Measurements from ENCODE around the gene CORT. TPM values are rescaled to one million over a fixed set of nuclear protein-coding genes. Genes with fewer than 3 reads are reported as not detected.
A peak's percentile ranks its signal among the peaks of the same experiment; 100 is the strongest.
"Not testable (repeated sequence)": the region's sequence is repeated elsewhere in the genome, so short reads cannot be mapped to it uniquely, and the experiment has no call there.

The CORT gene
- total RNA-seq, 5 donors from 2014 or later (not counting 1 experiment from before 2014, with no cell fraction given), result 0.40 to 0.55 (median 0.43) TPM; not detected in 2

DNA sequence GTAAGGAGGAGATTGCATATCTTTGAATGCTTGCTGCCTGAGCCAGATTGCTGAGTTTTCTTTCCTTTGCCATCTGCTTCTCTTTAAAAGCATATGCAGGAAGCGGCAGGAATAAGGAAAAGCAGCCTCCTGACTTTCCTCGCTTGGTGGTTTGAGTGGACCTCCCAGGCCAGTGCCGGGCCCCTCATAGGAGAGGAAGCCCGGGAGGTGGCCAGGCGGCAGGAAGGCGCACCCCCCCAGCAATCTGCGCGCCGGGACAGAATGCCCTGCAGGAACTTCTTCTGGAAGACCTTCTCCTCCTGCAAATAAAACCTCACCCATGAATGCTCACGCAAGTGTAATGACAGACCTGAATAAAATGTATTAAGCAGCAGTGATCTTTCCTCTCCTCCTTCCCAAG, 1.5 kb downstream of the CORT start:
- ATAC-seq (replicated peaks in 1 of 4) (no peak), DNase-seq (no peak)
- 30% methylated on average over 4 of the region's 10 CpGs for WGBS (ENCODE audit: insufficient coverage)
- Histone ChIP-seq H3K27ac (ENCODE audit: low read length) (no peak overlapping the region), H3K9me3 (no peaks in the 10 kb centered on the region), H3K4me3 (ENCODE audit: control insufficient read depth in 1 of 2, extremely low read depth in 1 of 2, low read length in 1 of 2) (no peak overlapping the region), H3K27me3 (replicated peaks in 1 of 2; ENCODE audit: control insufficient read depth in 2 of 2, extremely low read depth in 1 of 2, insufficient read depth in 2 of 2, low read length in 1 of 2) (peaks cover 0 to 10% of the 10 kb centered on the region in 2 experiments), H3K4me1 (ENCODE audit: control insufficient read depth in 1 of 2, extremely low read depth in 1 of 2, insufficient read depth in 2 of 2, low read length in 2 of 2) (no peaks in the 10 kb centered on the region), H3K36me3 (ENCODE audit: control insufficient read depth in 2 of 2, extremely low read depth in 1 of 2, insufficient read depth in 1 of 2, low read length in 1 of 2) (no peaks in the 10 kb centered on the region)
- CTCF ChIA-PET, result interaction anchor here in 1 of 2 donors (0.9 kb wide), 1 partner anchor 9 kb away, joined by 3 read pairs; no protein-coding TSS in a partner anchor
- H3K4me3 Mint-ChIP-seq, result no peak overlapping the region
- H3K9me3 Mint-ChIP-seq, result no peaks in the 10 kb centered on the region
- no peak overlapping the region for H3K27ac Mint-ChIP-seq
- POLR2A ChIA-PET, result no interaction called here
- H3K27me3 Mint-ChIP-seq, result peaks cover 0 to 3% of the 10 kb centered on the region in 2 donors
- H3K36me3 Mint-ChIP-seq, result peaks cover 5% of the 10 kb centered on the region
- no peaks in the 10 kb centered on the region for H3K4me1 Mint-ChIP-seq

DNA sequence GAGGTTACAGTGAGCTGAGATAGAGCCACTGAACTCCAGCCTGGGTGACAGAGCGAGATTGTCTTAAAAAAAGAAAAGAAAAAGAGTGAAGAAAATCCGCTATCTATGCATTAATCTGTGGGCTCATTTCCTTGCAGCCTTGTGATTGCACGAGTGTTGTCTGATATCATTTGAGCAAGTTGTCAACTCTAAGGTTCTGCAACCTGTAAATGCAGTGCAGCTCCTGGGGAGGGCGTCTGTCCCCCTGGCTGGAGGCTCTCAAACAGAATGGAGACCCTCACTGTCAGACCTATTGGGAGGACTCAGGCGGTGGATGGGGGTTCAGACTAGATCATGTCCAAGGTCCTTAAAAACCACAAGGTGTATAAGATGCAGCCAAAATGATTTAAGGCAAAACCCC, 6.2 kb downstream of the CORT start:
- H3K27me3 Mint-ChIP-seq, result no peaks in the 10 kb centered on the region
- no peak overlapping the region for H3K4me3 Mint-ChIP-seq
- peaks cover 4% of the 10 kb centered on the region for H3K36me3 Mint-ChIP-seq
- Histone ChIP-seq H3K27ac (ENCODE audit: low read length) (no peak overlapping the region), H3K36me3 (ENCODE audit: control insufficient read depth in 2 of 2, extremely low read depth in 1 of 2, insufficient read depth in 1 of 2, low read length in 1 of 2) (peaks cover 0 to 4% of the 10 kb centered on the region in 2 donors), H3K4me1 (ENCODE audit: control insufficient read depth in 1 of 2, extremely low read depth in 1 of 2, insufficient read depth in 2 of 2, low read length in 2 of 2) (peaks cover 0 to 6% of the 10 kb centered on the region in 2 experiments), H3K4me3 (ENCODE audit: control insufficient read depth in 1 of 2, extremely low read depth in 1 of 2, low read length in 1 of 2) (no peak overlapping the region), H3K27me3 (replicated peaks in 1 of 2; ENCODE audit: control insufficient read depth in 2 of 2, extremely low read depth in 1 of 2, insufficient read depth in 2 of 2, low read length in 1 of 2) (no peaks in the 10 kb centered on the region), H3K9me3 (no peaks in the 10 kb centered on the region)
- H3K27ac Mint-ChIP-seq, result no peak overlapping the region
- CTCF ChIA-PET, result interaction anchor here (0.6 to 1.3 kb wide), 4 partner anchors 26 to 549 kb away, joined by 3 to 5 read pairs (median 4); partner anchors contain the start of gene CENPS (in 1 of the 2)
- ATAC-seq (replicated peaks in 1 of 4) (no peak), DNase-seq (no peak)
- H3K4me1 Mint-ChIP-seq, result peaks cover 0 to 11% (median 10%) of the 10 kb centered on the region in 3 donors
- H3K9me3 Mint-ChIP-seq, result no peaks in the 10 kb centered on the region
- POLR2A ChIA-PET, result interaction anchor here in 1 of 2 donors (0.6 kb wide), 2 partner anchors 236 to 486 kb away, joined by 6 to 7 read pairs; no protein-coding TSS in a partner anchor
- 72% methylated on average over 2 of the region's 5 CpGs for WGBS (ENCODE audit: insufficient coverage)

DNA sequence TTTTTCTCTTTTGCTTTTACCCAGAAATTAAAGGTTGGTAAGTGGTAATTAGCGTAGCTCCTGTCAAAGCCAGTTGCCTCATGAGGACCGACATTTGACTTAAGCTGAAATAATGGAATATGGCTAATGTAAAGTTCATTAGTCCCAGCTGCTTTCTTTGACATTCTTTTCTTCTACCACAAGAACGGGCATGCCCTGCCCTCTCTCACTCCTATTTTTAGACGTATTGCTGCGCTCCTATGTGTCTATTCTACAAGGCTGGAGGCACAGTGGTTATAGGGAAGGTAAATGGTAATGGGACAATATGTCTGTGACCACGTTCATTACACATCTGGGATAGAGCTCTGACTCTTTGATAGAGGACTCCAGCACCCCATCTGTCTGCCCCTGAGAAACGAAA, 6.8 kb downstream of the CORT start:
- ATAC-seq (replicated peaks in 1 of 4) (no peak), DNase-seq (no peak)
- no peaks in the 10 kb centered on the region for H3K27me3 Mint-ChIP-seq
- ChIA-PET CTCF (interaction anchor here (0.6 to 1.3 kb wide), 4 partner anchors 27 to 550 kb away, joined by 3 to 5 read pairs (median 4); partner anchors contain the start of gene CENPS (in 1 of the 2)), POLR2A (interaction anchor here in 1 of 2 donors (0.6 kb wide), 2 partner anchors 237 to 487 kb away, joined by 6 to 7 read pairs; no protein-coding TSS in a partner anchor)
- Histone ChIP-seq H3K27ac (ENCODE audit: low read length) (no peak overlapping the region), H3K9me3 (no peaks in the 10 kb centered on the region), H3K36me3 (ENCODE audit: control insufficient read depth in 2 of 2, extremely low read depth in 1 of 2, insufficient read depth in 1 of 2, low read length in 1 of 2) (peaks cover 0 to 10% of the 10 kb centered on the region in 2 donors), H3K27me3 (replicated peaks in 1 of 2; ENCODE audit: control insufficient read depth in 2 of 2, extremely low read depth in 1 of 2, insufficient read depth in 2 of 2, low read length in 1 of 2) (no peaks in the 10 kb centered on the region), H3K4me1 (ENCODE audit: control insufficient read depth in 1 of 2, extremely low read depth in 1 of 2, insufficient read depth in 2 of 2, low read length in 2 of 2) (peaks cover 0 to 6% of the 10 kb centered on the region in 2 experiments), H3K4me3 (ENCODE audit: control insufficient read depth in 1 of 2, extremely low read depth in 1 of 2, low read length in 1 of 2) (no peak overlapping the region)
- no peak overlapping the region for H3K4me3 Mint-ChIP-seq
- H3K9me3 Mint-ChIP-seq, result no peaks in the 10 kb centered on the region
- H3K27ac Mint-ChIP-seq, result no peak overlapping the region
- WGBS (ENCODE audit: insufficient coverage), result no CpG with 5 or more reads among the region's 7 CpGs
- peaks cover 10% of the 10 kb centered on the region for H3K36me3 Mint-ChIP-seq
- H3K4me1 Mint-ChIP-seq, result peaks cover 0 to 11% (median 10%) of the 10 kb centered on the region in 3 donors

DNA sequence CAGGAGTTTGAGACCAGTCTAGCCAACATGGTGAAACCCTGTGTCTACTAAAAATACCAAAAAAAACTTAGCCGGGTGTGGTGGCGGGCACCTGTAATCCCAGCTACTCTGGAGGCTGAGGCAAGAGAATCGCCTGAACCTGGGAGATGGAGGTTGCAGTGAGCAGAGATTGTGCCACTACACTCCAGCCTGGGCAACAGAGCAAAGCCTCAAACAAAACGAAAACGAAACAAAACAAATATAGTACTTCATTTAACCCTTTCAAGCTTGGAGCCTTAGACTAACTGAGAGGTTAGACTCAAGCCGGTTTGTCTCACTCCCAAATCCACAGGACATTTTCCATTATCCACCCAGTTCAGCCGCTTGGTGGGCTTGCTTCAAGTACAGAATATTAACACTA, 7.6 kb downstream of the CORT start:
- peaks cover 11% of the 10 kb centered on the region for H3K36me3 Mint-ChIP-seq
- DNase-seq; CTCF ChIA-PET; H3K9me3 ChIP-seq; H3K4me3 Mint-ChIP-seq; POLR2A ChIA-PET; H3K27me3 ChIP-seq (replicated peaks in 1 of 2; ENCODE audit: control insufficient read depth in 2 of 2, extremely low read depth in 1 of 2, insufficient read depth in 2 of 2, low read length in 1 of 2); H3K27me3 Mint-ChIP-seq; H3K4me3 ChIP-seq (ENCODE audit: control insufficient read depth in 1 of 2, extremely low read depth in 1 of 2, low read length in 1 of 2); ATAC-seq (replicated peaks in 1 of 4); H3K4me1 ChIP-seq (ENCODE audit: control insufficient read depth in 1 of 2, extremely low read depth in 1 of 2, insufficient read depth in 2 of 2, low read length in 2 of 2); H3K27ac ChIP-seq (ENCODE audit: low read length); H3K9me3 Mint-ChIP-seq: not testable (repeated sequence)
- WGBS (ENCODE audit: insufficient coverage), result 67% methylated on average over 1 of the region's 7 CpGs
- H3K36me3 ChIP-seq (ENCODE audit: control insufficient read depth in 2 of 2, extremely low read depth in 1 of 2, insufficient read depth in 1 of 2, low read length in 1 of 2), result peaks cover 0 to 13% of the 10 kb centered on the region in 2 donors
- peak overlapping the region in 1 of 2 donors; percentile 34 for H3K27ac Mint-ChIP-seq
- H3K4me1 Mint-ChIP-seq, result peaks cover 0 to 11% (median 10%) of the 10 kb centered on the region in 3 donors

DNA sequence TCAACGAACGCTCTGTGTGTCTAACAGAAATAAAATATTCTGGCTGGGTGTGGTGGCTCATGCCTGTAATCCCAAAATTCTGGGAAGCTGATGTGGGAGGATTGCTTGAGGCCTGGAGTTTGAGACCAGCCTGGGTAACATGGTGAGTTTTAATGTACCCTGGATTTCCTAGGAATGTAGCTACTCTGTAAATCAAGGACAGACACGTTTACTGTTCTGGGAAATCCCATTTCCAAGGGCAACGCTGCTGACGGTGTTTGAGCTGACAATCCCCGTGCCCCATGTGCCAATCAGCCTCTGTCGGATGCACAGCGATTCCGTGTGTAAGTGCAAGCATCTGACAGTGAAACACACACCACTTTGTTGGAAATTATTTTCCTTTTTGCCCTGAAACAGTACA, 8.0 kb downstream of the CORT start:
- Histone ChIP-seq H3K4me1 (ENCODE audit: control insufficient read depth in 1 of 2, extremely low read depth in 1 of 2, insufficient read depth in 2 of 2, low read length in 2 of 2) (peaks cover 0 to 6% of the 10 kb centered on the region in 2 experiments), H3K27me3 (replicated peaks in 1 of 2; ENCODE audit: control insufficient read depth in 2 of 2, extremely low read depth in 1 of 2, insufficient read depth in 2 of 2, low read length in 1 of 2) (no peaks in the 10 kb centered on the region), H3K27ac (ENCODE audit: low read length) (no peak overlapping the region), H3K36me3 (ENCODE audit: control insufficient read depth in 2 of 2, extremely low read depth in 1 of 2, insufficient read depth in 1 of 2, low read length in 1 of 2) (peaks cover 0 to 17% of the 10 kb centered on the region in 2 donors), H3K9me3 (no peaks in the 10 kb centered on the region), H3K4me3 (ENCODE audit: control insufficient read depth in 1 of 2, extremely low read depth in 1 of 2, low read length in 1 of 2) (no peak overlapping the region)
- 95% methylated on average over 9 of the region's 9 CpGs for WGBS (ENCODE audit: insufficient coverage)
- H3K4me3 Mint-ChIP-seq, result no peak overlapping the region
- H3K27ac Mint-ChIP-seq, result peak overlapping the region in 1 of 2 donors; percentile 17
- H3K36me3 Mint-ChIP-seq, result peaks cover 15% of the 10 kb centered on the region
- DNase-seq (no peak), ATAC-seq (replicated peaks in 1 of 4) (no peak)
- H3K4me1 Mint-ChIP-seq, result peaks cover 0 to 11% (median 10%) of the 10 kb centered on the region in 3 donors
- CTCF ChIA-PET, result no interaction called here
- no peaks in the 10 kb centered on the region for H3K27me3 Mint-ChIP-seq
- POLR2A ChIA-PET, result interaction anchor here in 1 of 2 donors (0.6 kb wide), 1 partner anchor 38 kb away, joined by 4 read pairs; no protein-coding TSS in a partner anchor
- H3K9me3 Mint-ChIP-seq, result no peaks in the 10 kb centered on the region

DNA sequence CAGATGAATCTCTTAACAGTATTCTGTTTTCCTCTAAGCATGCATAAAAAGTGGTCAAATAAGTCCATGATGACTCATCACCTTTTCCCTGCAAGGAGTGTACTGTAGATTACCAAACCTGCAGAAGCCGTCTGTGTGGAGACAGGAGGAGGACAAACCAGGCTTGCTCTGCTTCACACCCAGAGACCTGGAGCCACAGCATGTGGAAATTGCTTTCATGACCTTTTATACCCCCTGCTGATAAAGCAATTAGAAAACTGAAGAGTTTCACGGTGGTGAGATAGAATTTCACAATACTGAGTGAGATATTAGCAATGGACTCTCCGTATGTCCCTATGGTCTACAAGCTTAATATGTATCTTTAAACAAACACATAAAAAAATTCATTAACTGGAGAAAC, 9.4 kb downstream of the CORT start:
- DNase-seq (no peak), ATAC-seq (replicated peaks in 1 of 4) (no peak)
- no peak overlapping the region for H3K4me3 ChIP-seq (ENCODE audit: control insufficient read depth in 1 of 2, extremely low read depth in 1 of 2, low read length in 1 of 2)
- H3K4me1 ChIP-seq (ENCODE audit: control insufficient read depth in 1 of 2, extremely low read depth in 1 of 2, insufficient read depth in 2 of 2, low read length in 2 of 2), result peaks cover 0 to 6% of the 10 kb centered on the region in 2 experiments
- H3K27me3 ChIP-seq (replicated peaks in 1 of 2; ENCODE audit: control insufficient read depth in 2 of 2, extremely low read depth in 1 of 2, insufficient read depth in 2 of 2, low read length in 1 of 2), result no peaks in the 10 kb centered on the region
- H3K36me3 ChIP-seq (ENCODE audit: control insufficient read depth in 2 of 2, extremely low read depth in 1 of 2, insufficient read depth in 1 of 2, low read length in 1 of 2), result peaks cover 0 to 24% of the 10 kb centered on the region in 2 donors
- no peaks in the 10 kb centered on the region for H3K9me3 ChIP-seq
- CTCF ChIA-PET, result no interaction called here
- no peak overlapping the region for H3K4me3 Mint-ChIP-seq
- no peaks in the 10 kb centered on the region for H3K27me3 Mint-ChIP-seq
- POLR2A ChIA-PET, result no interaction called here
- peaks cover 0 to 11% (median 10%) of the 10 kb centered on the region in 3 donors for H3K4me1 Mint-ChIP-seq
- H3K9me3 Mint-ChIP-seq, result no peaks in the 10 kb centered on the region
- no CpG with 5 or more reads among the region's 3 CpGs for WGBS (ENCODE audit: insufficient coverage)
- peaks cover 25% of the 10 kb centered on the region for H3K36me3 Mint-ChIP-seq
- H3K27ac Mint-ChIP-seq, result peak overlapping the region in 1 of 2 donors; percentile 22
- H3K27ac ChIP-seq (ENCODE audit: low read length), result no peak overlapping the region
